Ishikawa (cell line): ENCODE measurements around the gene MELTF.

Experiments used
- CEBPB ChIP-seq: IDR thresholded peaks from 2 replicates; pipeline ENCODE4 v1.6.1; 2012
- CREB1 ChIP-seq: IDR thresholded peaks from 2 replicates; pipeline ENCODE4 v1.6.1; 2012; ENCODE audit warnings: low read depth
- EGR1 ChIP-seq: IDR thresholded peaks from 2 replicates; pipeline ENCODE4 v1.6.1; 2012
- EP300 ChIP-seq: IDR thresholded peaks from 2 replicates; pipeline ENCODE4 v1.6.1; 2012; ENCODE audit warnings: borderline replicate concordance
- FOXM1 ChIP-seq: IDR thresholded peaks from 2 replicates; pipeline ENCODE4 v1.6.1; 2012; ENCODE audit warnings: low read depth, borderline replicate concordance
- MAX ChIP-seq: IDR thresholded peaks from 2 replicates; pipeline ENCODE4 v1.6.1; 2012
- NFIC ChIP-seq: IDR thresholded peaks from 2 replicates; pipeline ENCODE4 v1.6.1; 2012
- RAD21 ChIP-seq: IDR thresholded peaks from 2 replicates; pipeline ENCODE4 v1.6.1; 2012; ENCODE audit warnings: low read depth
- REST ChIP-seq: IDR thresholded peaks from 2 replicates; pipeline ENCODE4 v1.6.1; 2012; ENCODE audit warnings: low read depth, mild to moderate bottlenecking
- TAF1 ChIP-seq: IDR thresholded peaks from 2 replicates; pipeline ENCODE4 v1.6.1; 2012; ENCODE audit warnings: low read depth, mild to moderate bottlenecking
- TCF12 ChIP-seq: IDR thresholded peaks from 2 replicates; pipeline ENCODE4 v1.6.1; 2012; ENCODE audit warnings: low read depth
- TEAD4 ChIP-seq: IDR thresholded peaks from 2 replicates; pipeline ENCODE4 v1.6.1; 2012
- USF1 ChIP-seq: IDR thresholded peaks from 2 replicates; pipeline ENCODE4 v1.6.1; 2012
- YY1 ChIP-seq: IDR thresholded peaks from 2 replicates; pipeline ENCODE4 v1.6.1; 2012; ENCODE audit warnings: low read depth
- ZBTB7A ChIP-seq: IDR thresholded peaks from 2 replicates; pipeline ENCODE4 v1.6.1; 2012; ENCODE audit warnings: low read depth

The MELTF gene

GRCh38 chr3:197050511-197050910 lies 20.9 kb upstream of the MELTF start:
- no peak for TF ChIP-seq EGR1

- TF ChIP-seq NFIC = no peak
- no peak for TF ChIP-seq REST
- no peak for TF ChIP-seq EGR1
- TF ChIP-seq USF1 = no peak
- no peak for TF ChIP-seq RAD21
- TF ChIP-seq TEAD4 = no peak
- no peak for TF ChIP-seq TCF12
- TF ChIP-seq MAX = no peak
- no peak for TF ChIP-seq YY1
- no peak for TF ChIP-seq ZBTB7A
- TF ChIP-seq EP300 = no peak
- no peak for TF ChIP-seq TAF1
- TF ChIP-seq FOXM1 = no peak
- no peak for TF ChIP-seq CEBPB
- TF ChIP-seq CREB1 = no peak
Observed at GRCh38 chr3:197042539-197042938, 12.9 kb upstream of the MELTF start.

GRCh38 chr3:197041875-197042488 lies 12.4 kb upstream of the MELTF start:
- TF ChIP-seq TCF12 = no peak
- TF ChIP-seq MAX = no peak
- TF ChIP-seq EP300 = no peak
- no peak for TF ChIP-seq TEAD4
- no peak for TF ChIP-seq RAD21
- no peak for TF ChIP-seq EGR1
- TF ChIP-seq YY1 = no peak

- TF ChIP-seq USF1 (no peak), YY1 (no peak), CEBPB (peak; percentile 24; the same call in 1 of the 2 replicates)
Observed at GRCh38 chr3:197040658-197041057, 11.0 kb upstream of the MELTF start.

- no peak for TF ChIP-seq MAX
- TF ChIP-seq NFIC = no peak
- no peak for TF ChIP-seq TCF12
- no peak for TF ChIP-seq REST
- TF ChIP-seq USF1 = no peak
- TF ChIP-seq TEAD4 = no peak
- no peak for TF ChIP-seq FOXM1
- no peak for TF ChIP-seq ZBTB7A
- TF ChIP-seq TAF1 = no peak
Observed at GRCh38 chr3:197038679-197039462, 9.3 kb upstream of the MELTF start.

GRCh38 chr3:197035577-197035976 lies 6.0 kb upstream of the MELTF start:
- TF ChIP-seq FOXM1 = no peak
- TF ChIP-seq ZBTB7A = no peak
- TF ChIP-seq CREB1 = no peak
- no peak for TF ChIP-seq REST
